NT2/D1 (cell line): ENCODE results near the gene XIRP1.
A peak's percentile ranks its signal among the peaks of the same experiment; 100 is the strongest.

Source experiments
- DNase-seq: peaks from one replicate; pipeline ENCODE4 v3.0.0-alpha.2; 2011; ENCODE audit warnings: low read depth, low spot score
- H3K27me3 ChIP-seq: 2 replicates; pipeline ENCODE4 v1.6.0; 2011; ENCODE audit warnings: mild to moderate bottlenecking; ENCODE audit not compliant: insufficient read length, insufficient read depth
- H3K36me3 ChIP-seq: 2 replicates; pipeline ENCODE4 v1.6.1; 2011; ENCODE audit warnings: mild to moderate bottlenecking, low read length, mixed read lengths; ENCODE audit not compliant: insufficient read depth, insufficient read length
- H3K4me1 ChIP-seq: 2 replicates; pipeline ENCODE4 v1.5.1; 2011; ENCODE audit not compliant: insufficient read depth, insufficient read length
- H3K4me3 ChIP-seq: 2 replicates; pipeline ENCODE4 v1.5.1; 2011; ENCODE audit warnings: low read depth; ENCODE audit not compliant: insufficient read length
- H3K9ac ChIP-seq: 2 replicates; pipeline ENCODE4 v1.6.0; 2011; ENCODE audit warnings: low read depth; ENCODE audit not compliant: insufficient read length
- H3K9me3 ChIP-seq: 2 replicates; pipeline ENCODE4 v1.5.1; 2011; ENCODE audit warnings: mild to moderate bottlenecking, low read length; ENCODE audit not compliant: insufficient read depth
- SUZ12 ChIP-seq: IDR thresholded peaks from 2 replicates; pipeline ENCODE4 v1.6.1; 2011; ENCODE audit not compliant: insufficient read length, insufficient read depth; ENCODE audit errors: extremely low read depth
- YY1 ChIP-seq: IDR thresholded peaks from 2 replicates; pipeline ENCODE4 v1.6.1; 2011; ENCODE audit not compliant: insufficient read length, insufficient read depth
- ZNF274 ChIP-seq: IDR thresholded peaks from 2 replicates; pipeline ENCODE4 v1.6.1; 2011; ENCODE audit warnings: mild to moderate bottlenecking, low read depth, low read length

Gene XIRP1

GRCh38 chr3:39180546-39181346 is 11.6 kb downstream of the XIRP1 start:
- TF ChIP-seq YY1, result no peak
- TF ChIP-seq ZNF274, result no peak
- TF ChIP-seq SUZ12, result no peak
- H3K9me3 ChIP-seq, result no peaks in the 10 kb centered on the region
- peaks cover 14% of the 10 kb centered on the region for H3K4me1 ChIP-seq
- H3K27me3 ChIP-seq, result peaks cover 20% of the 10 kb centered on the region
- peak overlapping the region; percentile 67 for H3K9ac ChIP-seq
- H3K36me3 ChIP-seq, result no peaks in the 10 kb centered on the region
- peak; percentile 79 for DNase-seq
- peak overlapping the region; percentile 44 for H3K4me3 ChIP-seq

GRCh38 chr3:39180183-39180545 is 12.2 kb downstream of the XIRP1 start:
- Histone ChIP-seq H3K9ac (peak overlapping the region; percentile 67), H3K36me3 (no peaks in the 10 kb centered on the region), H3K4me1 (peaks cover 14% of the 10 kb centered on the region), H3K9me3 (no peaks in the 10 kb centered on the region), H3K27me3 (peaks cover 20% of the 10 kb centered on the region), H3K4me3 (peak overlapping the region; percentile 44)
- DNase-seq, result no peak
- TF ChIP-seq ZNF274 (no peak), SUZ12 (no peak), YY1 (no peak)

- TF ChIP-seq SUZ12 (no peak), ZNF274 (no peak), YY1 (no peak)
- H3K4me1 ChIP-seq, result peaks cover 14% of the 10 kb centered on the region
- no peak for DNase-seq
- H3K36me3 ChIP-seq, result no peaks in the 10 kb centered on the region
- peaks cover 20% of the 10 kb centered on the region for H3K27me3 ChIP-seq
- H3K9me3 ChIP-seq, result peaks cover 3% of the 10 kb centered on the region; the same call in 1 of the 2 replicates
- peak overlapping the region; percentile 57 for H3K4me3 ChIP-seq
- H3K9ac ChIP-seq, result peak overlapping the region; percentile 80
These were observed 13.8 kb downstream of the XIRP1 start for GRCh38 chr3:39178553-39178952.

- TF ChIP-seq SUZ12 (no peak), ZNF274 (no peak), YY1 (no peak)
- H3K27me3 ChIP-seq, result peaks cover 20% of the 10 kb centered on the region
- peak; percentile 49 for DNase-seq
- H3K4me3 ChIP-seq, result peak overlapping the region; percentile 57
- peaks cover 3% of the 10 kb centered on the region; the same call in 1 of the 2 replicates for H3K9me3 ChIP-seq
- peak overlapping the region; percentile 80 for H3K9ac ChIP-seq
- peaks cover 14% of the 10 kb centered on the region for H3K4me1 ChIP-seq
- H3K36me3 ChIP-seq, result no peaks in the 10 kb centered on the region
These were observed 14.6 kb downstream of the XIRP1 start for GRCh38 chr3:39177708-39178332.

GRCh38 chr3:39176025-39176714 is 16.2 kb downstream of the XIRP1 start:
- no peaks in the 10 kb centered on the region for H3K36me3 ChIP-seq
- H3K9me3 ChIP-seq, result peaks cover 3% of the 10 kb centered on the region; the same call in 1 of the 2 replicates
- H3K4me3 ChIP-seq, result no peak overlapping the region
- peaks cover 14% of the 10 kb centered on the region for H3K4me1 ChIP-seq
- DNase-seq, result no peak
- TF ChIP-seq ZNF274 (no peak), YY1 (no peak), SUZ12 (no peak)
- no peak overlapping the region for H3K9ac ChIP-seq
- peaks cover 20% of the 10 kb centered on the region for H3K27me3 ChIP-seq

GRCh38 chr3:39173318-39174125 is 18.9 kb downstream of the XIRP1 start:
- Histone ChIP-seq H3K9me3 (peaks cover 3% of the 10 kb centered on the region; the same call in 1 of the 2 replicates), H3K4me1 (peaks cover 8% of the 10 kb centered on the region), H3K4me3 (no peak overlapping the region), H3K9ac (no peak overlapping the region), H3K27me3 (peaks cover 1% of the 10 kb centered on the region), H3K36me3 (no peaks in the 10 kb centered on the region)
- TF ChIP-seq SUZ12, result no peak
- TF ChIP-seq YY1, result no peak
- no peak for TF ChIP-seq ZNF274
- DNase-seq, result no peak
